T-helper 2 cell treated with Interferon-gamma antibody and Interleukin-4, amounts not matched to agents 5 μg/mL and 100 μg/mL, for 36 hours (primary cell): ENCODE results near the gene ERCC3.
"Not testable (repeated sequence)": the region's sequence is repeated elsewhere in the genome, so short reads cannot be mapped to it uniquely, and the experiment has no call there.

Source experiments
- DNase-seq: peaks from one replicate; pipeline ENCODE4 v3.0.0; 2021; ENCODE audit warnings: low spot score
- H3K27ac Mint-ChIP-seq: one replicate; pipeline ENCODE4 v1.8.0; 2021; ENCODE audit warnings: mild to moderate bottlenecking, mixed read lengths
- H3K27me3 Mint-ChIP-seq: one replicate; pipeline ENCODE4 v1.8.0; 2021; ENCODE audit warnings: low read depth, mixed read lengths
- H3K36me3 Mint-ChIP-seq: one replicate; pipeline ENCODE4 v1.8.0; 2021; ENCODE audit warnings: low read depth, mixed read lengths
- H3K4me1 Mint-ChIP-seq: one replicate; pipeline ENCODE4 v1.8.0; 2021; ENCODE audit warnings: low read depth, mixed read lengths
- H3K4me3 Mint-ChIP-seq: one replicate; pipeline ENCODE4 v1.8.0; 2022; ENCODE audit warnings: mild to moderate bottlenecking, moderate library complexity, mixed read lengths
- H3K9me3 Mint-ChIP-seq: one replicate; pipeline ENCODE4 v1.8.0; 2021; ENCODE audit warnings: mixed read lengths

ERCC3 gene

GRCh38 chr2:127259355-127259754, 34.6 kb downstream of the ERCC3 start:
- no peaks in the 10 kb centered on the region for H3K27me3 Mint-ChIP-seq
- peak overlapping the region; percentile 8 for H3K27ac Mint-ChIP-seq
- H3K4me1 Mint-ChIP-seq, result peaks cover 2% of the 10 kb centered on the region
- no peak for DNase-seq
- no peaks in the 10 kb centered on the region for H3K9me3 Mint-ChIP-seq
- no peak overlapping the region for H3K4me3 Mint-ChIP-seq
- peaks cover 50% of the 10 kb centered on the region for H3K36me3 Mint-ChIP-seq

GRCh38 chr2:127256866-127257265, 37.1 kb downstream of the ERCC3 start:
- H3K4me3 Mint-ChIP-seq, result no peak overlapping the region
- no peak for DNase-seq
- H3K4me1 Mint-ChIP-seq, result peaks cover 2% of the 10 kb centered on the region
- H3K9me3 Mint-ChIP-seq, result no peaks in the 10 kb centered on the region
- H3K27ac Mint-ChIP-seq, result no peak overlapping the region
- H3K36me3 Mint-ChIP-seq, result peaks cover 40% of the 10 kb centered on the region
- no peaks in the 10 kb centered on the region for H3K27me3 Mint-ChIP-seq

- peaks cover 2% of the 10 kb centered on the region for H3K4me1 Mint-ChIP-seq
- no peaks in the 10 kb centered on the region for H3K9me3 Mint-ChIP-seq
- no peak overlapping the region for H3K27ac Mint-ChIP-seq
- H3K27me3 Mint-ChIP-seq, result no peaks in the 10 kb centered on the region
- peaks cover 36% of the 10 kb centered on the region for H3K36me3 Mint-ChIP-seq
- no peak for DNase-seq
- H3K4me3 Mint-ChIP-seq, result no peak overlapping the region
Observed at GRCh38 chr2:127256381-127256780, 37.6 kb downstream of the ERCC3 start.

GRCh38 chr2:127255721-127256120, 38.2 kb downstream of the ERCC3 start:
- no peak overlapping the region for H3K27ac Mint-ChIP-seq

GRCh38 chr2:127255146-127255545, 38.8 kb downstream of the ERCC3 start:
- Mint-ChIP-seq H3K4me3 (no peak overlapping the region), H3K27ac (no peak overlapping the region), H3K27me3 (no peaks in the 10 kb centered on the region), H3K4me1 (peaks cover 2% of the 10 kb centered on the region), H3K9me3 (no peaks in the 10 kb centered on the region), H3K36me3 (peaks cover 32% of the 10 kb centered on the region)
- DNase-seq, result no peak

More at GRCh38 chr2:127255721-127256120, 38.2 kb downstream of the ERCC3 start:
- Mint-ChIP-seq H3K36me3 (peaks cover 32% of the 10 kb centered on the region), H3K4me3 (no peak overlapping the region), H3K4me1 (peaks cover 2% of the 10 kb centered on the region), H3K9me3 (no peaks in the 10 kb centered on the region), H3K27me3 (no peaks in the 10 kb centered on the region)
- no peak for DNase-seq

- DNase-seq, result no peak
- Mint-ChIP-seq H3K36me3 (peaks cover 27% of the 10 kb centered on the region), H3K9me3 (no peaks in the 10 kb centered on the region), H3K27ac (no peak overlapping the region), H3K27me3 (no peaks in the 10 kb centered on the region), H3K4me3 (no peak overlapping the region), H3K4me1 (peaks cover 2% of the 10 kb centered on the region)
Observed at GRCh38 chr2:127254386-127254981, 39.5 kb downstream of the ERCC3 start.

GRCh38 chr2:127241184-127241583, 52.8 kb downstream of the ERCC3 start:
- H3K4me1 Mint-ChIP-seq, H3K27ac Mint-ChIP-seq, DNase-seq, H3K36me3 Mint-ChIP-seq, H3K4me3 Mint-ChIP-seq, H3K27me3 Mint-ChIP-seq: not testable (repeated sequence)
- peaks cover 29% of the 10 kb centered on the region for H3K9me3 Mint-ChIP-seq

GRCh38 chr2:127239395-127239794, 54.5 kb downstream of the ERCC3 start:
- Mint-ChIP-seq H3K4me1 (no peaks in the 10 kb centered on the region), H3K9me3 (peaks cover 29% of the 10 kb centered on the region), H3K4me3 (no peak overlapping the region), H3K36me3 (peaks cover 3% of the 10 kb centered on the region), H3K27me3 (peaks cover 3% of the 10 kb centered on the region), H3K27ac (no peak overlapping the region)
- DNase-seq, result no peak

GRCh38 chr2:127237768-127238167, 56.2 kb downstream of the ERCC3 start:
- not testable (repeated sequence) for DNase-seq, H3K36me3 Mint-ChIP-seq, H3K27me3 Mint-ChIP-seq, H3K27ac Mint-ChIP-seq, H3K4me1 Mint-ChIP-seq, H3K4me3 Mint-ChIP-seq
- peaks cover 29% of the 10 kb centered on the region for H3K9me3 Mint-ChIP-seq

GRCh38 chr2:127235082-127235702, 58.8 kb downstream of the ERCC3 start:
- peaks cover 6% of the 10 kb centered on the region for H3K27me3 Mint-ChIP-seq
- H3K4me1 Mint-ChIP-seq, result no peaks in the 10 kb centered on the region
- H3K27ac Mint-ChIP-seq, result no peak overlapping the region
- DNase-seq, result no peak
- peaks cover 1% of the 10 kb centered on the region for H3K36me3 Mint-ChIP-seq
- no peak overlapping the region for H3K4me3 Mint-ChIP-seq
- peaks cover 11% of the 10 kb centered on the region for H3K9me3 Mint-ChIP-seq

- H3K27me3 Mint-ChIP-seq, result peaks cover 6% of the 10 kb centered on the region
- H3K27ac Mint-ChIP-seq, result no peak overlapping the region
- no peaks in the 10 kb centered on the region for H3K4me1 Mint-ChIP-seq
- H3K9me3 Mint-ChIP-seq, result peaks cover 11% of the 10 kb centered on the region
- no peak overlapping the region for H3K4me3 Mint-ChIP-seq
- H3K36me3 Mint-ChIP-seq, result peaks cover 1% of the 10 kb centered on the region
- DNase-seq, result no peak
Observed at GRCh38 chr2:127233710-127234109, 60.2 kb downstream of the ERCC3 start.

- Mint-ChIP-seq H3K27me3 (peaks cover 9% of the 10 kb centered on the region), H3K27ac (no peak overlapping the region), H3K36me3 (no peaks in the 10 kb centered on the region), H3K4me3 (no peak overlapping the region), H3K4me1 (peaks cover 4% of the 10 kb centered on the region), H3K9me3 (peaks cover 3% of the 10 kb centered on the region)
- DNase-seq, result no peak
Observed at GRCh38 chr2:127231130-127231865, 62.6 kb downstream of the ERCC3 start.

- Mint-ChIP-seq H3K27ac (no peak overlapping the region), H3K27me3 (peaks cover 18% of the 10 kb centered on the region), H3K4me3 (no peak overlapping the region), H3K36me3 (no peaks in the 10 kb centered on the region), H3K4me1 (peaks cover 4% of the 10 kb centered on the region), H3K9me3 (peaks cover 3% of the 10 kb centered on the region)
- no peak for DNase-seq
Observed at GRCh38 chr2:127229555-127229954, 64.4 kb downstream of the ERCC3 start.

- H3K27me3 Mint-ChIP-seq, result peaks cover 26% of the 10 kb centered on the region
- no peak for DNase-seq
- peaks cover 4% of the 10 kb centered on the region for H3K4me1 Mint-ChIP-seq
Observed at GRCh38 chr2:127228102-127228501, 65.8 kb downstream of the ERCC3 start.

More at GRCh38 chr2:127228102-127228501, 65.8 kb downstream of the ERCC3 start:
- Mint-ChIP-seq H3K9me3 (peaks cover 3% of the 10 kb centered on the region), H3K36me3 (no peaks in the 10 kb centered on the region), H3K4me3 (no peak overlapping the region), H3K27ac (no peak overlapping the region)
